Skeletal muscle satellite cell (primary cell): Measurements from ENCODE around the gene PDGFD.

Experiments used
- H3K27me3 ChIP-seq: 2 replicates; pipeline ENCODE4 v1.7.0; 2013; ENCODE audit warnings: low read length; ENCODE audit not compliant: control insufficient read depth, insufficient read depth
- H3K36me3 ChIP-seq: 2 replicates; pipeline ENCODE4 v1.7.0; 2013; ENCODE audit warnings: mild to moderate bottlenecking, control low read depth, low read length; ENCODE audit not compliant: insufficient read depth
- H3K4me1 ChIP-seq: 2 replicates; pipeline ENCODE4 v1.7.0; 2013; ENCODE audit warnings: low read length; ENCODE audit not compliant: control insufficient read depth, insufficient read depth
- H3K4me2 ChIP-seq: 2 replicates; pipeline ENCODE4 v1.7.0; 2013; ENCODE audit warnings: mild to moderate bottlenecking, low read length
- H3K4me3 ChIP-seq: 2 replicates; pipeline ENCODE4 v1.7.0; 2013; ENCODE audit warnings: low read length
- H3K9ac ChIP-seq: 2 replicates; pipeline ENCODE4 v1.7.0; 2013; ENCODE audit warnings: mild to moderate bottlenecking, low read depth, low read length, moderate library complexity
- H3K9me3 ChIP-seq: replicated peaks from 2 replicates; pipeline ENCODE4 v1.7.0; 2013; ENCODE audit warnings: mild to moderate bottlenecking, control low read depth, low read length

The PDGFD gene

DNA sequence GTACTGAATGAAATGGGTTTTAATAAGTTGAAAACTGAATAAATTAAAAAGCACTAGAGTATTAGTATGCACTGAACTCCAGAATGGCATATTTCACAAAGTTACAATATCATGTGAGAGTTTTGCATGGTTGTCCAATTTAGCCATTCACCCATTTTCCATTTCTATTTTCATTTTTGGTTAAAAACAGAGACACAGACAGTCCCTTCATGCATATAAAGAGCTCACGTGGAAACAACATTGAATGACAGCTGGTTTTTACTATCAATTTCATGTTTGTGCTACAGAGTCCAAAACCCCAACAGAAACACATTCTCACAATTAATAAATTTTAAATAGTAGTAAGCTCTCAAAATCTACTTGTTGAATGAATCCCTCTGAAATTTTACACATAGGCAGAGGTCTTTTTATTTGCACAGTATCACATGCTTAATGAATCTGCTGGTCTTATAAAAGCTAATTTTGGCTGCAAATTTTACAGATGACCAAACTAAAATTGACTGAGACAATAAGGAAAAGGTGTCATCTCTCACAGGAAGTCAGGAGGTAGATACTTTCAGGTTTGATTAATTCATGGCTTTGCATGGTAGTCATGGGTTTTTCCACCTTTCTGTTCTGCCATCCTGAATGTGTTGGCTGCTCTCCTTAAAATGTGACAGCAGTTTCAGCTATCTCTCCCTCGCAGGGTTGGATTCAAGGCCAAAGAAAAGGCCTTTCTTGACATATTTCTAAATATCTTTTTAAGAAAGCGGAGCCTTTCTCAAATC is 148.1 kb downstream of the PDGFD start:
- Histone ChIP-seq H3K36me3 (no peaks in the 10 kb centered on the region), H3K9ac (no peak overlapping the region), H3K9me3 (no peaks in the 10 kb centered on the region), H3K4me2 (no peak overlapping the region), H3K4me1 (no peaks in the 10 kb centered on the region), H3K27me3 (no peaks in the 10 kb centered on the region), H3K4me3 (no peak overlapping the region)

DNA sequence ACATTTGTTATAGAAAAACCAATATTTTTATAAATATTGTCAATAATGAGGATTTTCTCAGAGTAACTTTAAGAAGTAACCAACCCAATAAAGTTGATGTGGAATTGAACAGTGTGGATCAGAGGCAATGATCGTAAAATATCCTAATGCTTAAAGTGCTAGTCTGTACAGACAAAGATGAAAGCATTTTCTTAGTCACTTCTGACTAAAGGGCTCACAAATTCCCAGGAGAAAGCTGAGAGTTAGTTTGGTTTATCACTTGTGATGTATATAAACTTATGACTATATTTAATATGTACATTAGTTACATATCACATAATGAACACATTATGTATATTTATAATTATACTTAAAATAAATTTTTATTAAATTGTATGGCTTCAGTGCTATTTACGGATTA is 152.9 kb downstream of the PDGFD start:
- Histone ChIP-seq H3K27me3 (no peaks in the 10 kb centered on the region), H3K9me3 (no peaks in the 10 kb centered on the region), H3K4me3 (no peak overlapping the region), H3K4me2 (no peak overlapping the region), H3K36me3 (no peaks in the 10 kb centered on the region), H3K4me1 (no peaks in the 10 kb centered on the region), H3K9ac (no peak overlapping the region)

DNA sequence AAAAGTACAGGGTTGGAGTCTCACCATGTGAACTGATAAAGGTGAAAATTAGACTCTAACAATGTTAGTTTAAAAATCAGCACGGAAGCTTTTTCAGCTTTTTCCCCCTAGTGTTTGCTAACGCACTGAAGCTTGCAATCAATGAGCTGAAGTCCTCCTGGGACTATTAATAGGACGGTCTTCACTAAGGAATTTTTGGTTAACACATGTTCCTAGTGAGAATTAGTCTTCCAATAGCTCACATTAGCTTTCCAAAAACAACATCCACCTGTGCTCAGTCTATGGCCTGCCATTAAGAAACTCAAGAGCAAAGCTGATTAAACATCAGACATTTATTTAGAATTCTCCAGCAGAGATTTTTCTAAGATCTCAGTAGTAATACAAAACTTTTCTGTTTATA is 154.2 kb downstream of the PDGFD start:
- Histone ChIP-seq H3K4me3 (no peak overlapping the region), H3K36me3 (no peaks in the 10 kb centered on the region)

DNA sequence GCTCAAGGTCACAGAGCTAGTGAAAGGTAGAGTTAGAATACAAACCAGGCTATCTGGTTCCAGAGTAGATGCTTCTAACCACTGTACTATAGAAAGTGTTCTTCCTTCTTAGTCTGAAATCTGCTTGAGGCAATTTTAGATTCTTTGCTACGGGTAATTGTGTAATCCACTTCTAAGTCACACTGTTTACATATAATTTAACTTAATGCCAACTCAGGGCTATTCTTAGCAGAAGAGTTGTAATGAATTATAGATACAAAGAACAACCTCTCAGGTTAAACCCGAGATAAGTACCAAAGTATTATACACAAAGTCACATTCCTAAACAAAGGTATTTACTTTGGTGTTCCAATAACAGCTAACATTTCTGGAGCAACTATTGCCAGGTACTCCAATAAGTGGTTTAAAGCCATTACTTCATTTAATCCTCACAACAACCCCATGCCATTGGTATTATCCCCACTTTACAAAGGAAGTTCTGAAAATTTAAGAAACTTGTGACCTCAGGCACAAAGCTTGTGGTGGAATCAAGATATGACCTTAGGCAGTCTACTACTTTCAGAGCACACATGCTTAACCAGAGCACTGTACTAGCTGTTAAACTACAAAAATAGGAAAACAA is 158.6 kb downstream of the PDGFD start:
- Histone ChIP-seq H3K9me3 (no peaks in the 10 kb centered on the region), H3K27me3 (no peaks in the 10 kb centered on the region), H3K36me3 (no peaks in the 10 kb centered on the region), H3K4me2 (no peak overlapping the region), H3K4me3 (no peak overlapping the region), H3K9ac (no peak overlapping the region), H3K4me1 (no peaks in the 10 kb centered on the region)

More for the DNA sequence above, 154.2 kb downstream of the PDGFD start:
- Histone ChIP-seq H3K4me2 (no peak overlapping the region), H3K9me3 (no peaks in the 10 kb centered on the region), H3K4me1 (no peaks in the 10 kb centered on the region), H3K27me3 (no peaks in the 10 kb centered on the region), H3K9ac (no peak overlapping the region)

DNA sequence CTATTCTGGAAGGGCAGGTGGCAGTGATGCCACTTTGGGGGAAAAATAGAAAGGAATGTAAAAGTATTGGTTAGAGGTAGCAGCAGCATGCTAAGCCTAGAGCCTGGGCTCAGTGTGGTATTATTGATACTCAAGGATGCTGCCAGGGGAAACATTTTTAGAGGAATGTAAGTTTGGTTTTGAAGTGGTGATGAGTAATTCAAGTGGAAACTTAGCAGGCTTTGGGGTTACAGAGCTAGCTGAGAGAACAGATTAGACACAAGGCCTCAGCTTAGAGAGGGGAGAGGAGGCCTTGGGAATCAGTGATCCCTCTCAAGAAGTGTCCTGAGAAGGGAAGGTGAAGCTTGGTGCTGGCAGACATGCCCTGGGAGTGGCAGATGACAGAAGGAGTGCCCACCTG is 160.5 kb downstream of the PDGFD start:
- H3K4me1 ChIP-seq, result no peaks in the 10 kb centered on the region
- no peaks in the 10 kb centered on the region for H3K27me3 ChIP-seq
- no peaks in the 10 kb centered on the region for H3K36me3 ChIP-seq
- H3K4me3 ChIP-seq, result no peak overlapping the region
- H3K4me2 ChIP-seq, result no peak overlapping the region
- H3K9me3 ChIP-seq, result no peaks in the 10 kb centered on the region
- H3K9ac ChIP-seq, result no peak overlapping the region

DNA sequence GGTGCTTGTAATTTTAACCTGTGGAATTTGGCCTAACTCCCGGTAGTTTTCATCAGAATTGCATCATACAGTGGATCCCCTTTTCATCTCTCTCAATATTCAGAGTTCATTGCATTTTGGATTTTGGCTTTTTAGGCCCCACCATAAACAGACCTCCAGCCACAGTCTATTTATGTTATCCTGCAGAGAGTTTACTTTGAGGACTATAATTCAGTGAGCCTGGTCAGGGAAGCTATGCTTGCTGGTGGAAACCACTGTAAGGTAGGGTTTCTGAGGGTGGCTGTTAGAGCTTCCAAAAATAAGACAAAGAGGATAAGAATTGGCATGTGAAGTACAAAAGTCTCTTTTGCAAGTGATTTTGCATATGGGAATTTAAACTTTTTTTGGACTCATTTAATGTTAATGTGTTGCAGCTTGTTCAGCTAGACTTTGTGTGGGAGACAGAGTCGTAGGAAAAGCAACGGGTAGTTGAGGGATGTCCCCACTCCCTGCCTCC is 162.3 kb downstream of the PDGFD start:
- H3K9me3 ChIP-seq, result no peaks in the 10 kb centered on the region

DNA sequence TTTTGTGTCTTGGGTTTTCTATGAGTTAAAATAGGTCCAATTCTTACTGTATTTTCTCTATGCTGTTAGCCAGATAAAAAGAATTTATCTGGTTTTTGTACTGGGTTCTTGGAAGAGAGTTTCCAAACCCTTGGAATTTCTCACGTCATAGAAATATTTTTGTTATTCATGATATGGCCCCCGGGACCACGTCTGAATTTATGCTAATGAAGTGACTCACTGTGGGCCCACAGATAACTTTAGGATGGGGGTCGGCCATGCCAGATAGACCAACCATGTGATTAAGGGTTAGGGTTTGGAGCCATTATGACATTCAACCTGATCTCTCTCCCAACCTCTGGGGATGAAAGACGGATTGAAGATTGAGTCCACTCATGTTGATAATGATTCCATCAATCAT is 163.1 kb downstream of the PDGFD start:
- Histone ChIP-seq H3K27me3 (no peaks in the 10 kb centered on the region), H3K4me2 (no peak overlapping the region), H3K4me3 (no peak overlapping the region), H3K9me3 (no peaks in the 10 kb centered on the region), H3K4me1 (no peaks in the 10 kb centered on the region), H3K9ac (no peak overlapping the region), H3K36me3 (no peaks in the 10 kb centered on the region)

More for the DNA sequence above, 162.3 kb downstream of the PDGFD start:
- Histone ChIP-seq H3K4me1 (no peaks in the 10 kb centered on the region), H3K4me3 (no peak overlapping the region), H3K36me3 (no peaks in the 10 kb centered on the region), H3K27me3 (no peaks in the 10 kb centered on the region), H3K9ac (no peak overlapping the region), H3K4me2 (no peak overlapping the region)

DNA sequence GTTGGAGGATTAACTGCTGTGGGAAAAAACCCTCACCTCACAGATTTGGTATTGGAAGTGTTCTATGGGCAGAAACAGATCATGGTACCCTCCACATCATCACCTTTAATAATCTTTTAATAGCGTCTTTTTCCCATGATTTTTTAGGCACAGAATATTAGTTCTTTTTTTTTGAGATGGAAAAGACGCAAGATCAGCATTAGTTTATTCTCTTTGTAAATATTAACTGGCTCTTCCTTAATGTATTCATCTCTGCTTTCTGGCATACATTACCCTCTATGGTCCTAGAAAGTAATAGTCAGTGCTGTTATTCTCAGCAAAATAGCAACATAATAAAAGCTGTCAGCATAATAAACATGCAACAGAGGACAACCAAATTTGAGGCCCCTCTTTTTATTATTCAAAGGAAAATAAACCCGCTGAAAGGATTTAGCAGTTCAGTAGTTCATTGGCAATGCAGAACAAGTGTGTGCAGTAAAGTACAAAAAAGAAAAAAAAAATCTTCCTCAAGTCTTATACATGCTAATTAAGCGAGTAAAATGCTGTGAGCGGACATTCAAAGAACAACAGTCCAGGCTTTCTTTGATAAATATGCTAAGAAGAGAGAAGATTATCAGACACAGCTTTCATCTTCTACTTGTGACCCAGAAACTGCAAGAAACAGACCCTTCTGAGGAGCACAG is 165.0 kb downstream of the PDGFD start:
- Histone ChIP-seq H3K4me3 (no peak overlapping the region), H3K36me3 (no peaks in the 10 kb centered on the region), H3K9ac (no peak overlapping the region), H3K9me3 (no peaks in the 10 kb centered on the region), H3K4me1 (no peaks in the 10 kb centered on the region), H3K4me2 (no peak overlapping the region), H3K27me3 (no peaks in the 10 kb centered on the region)

DNA sequence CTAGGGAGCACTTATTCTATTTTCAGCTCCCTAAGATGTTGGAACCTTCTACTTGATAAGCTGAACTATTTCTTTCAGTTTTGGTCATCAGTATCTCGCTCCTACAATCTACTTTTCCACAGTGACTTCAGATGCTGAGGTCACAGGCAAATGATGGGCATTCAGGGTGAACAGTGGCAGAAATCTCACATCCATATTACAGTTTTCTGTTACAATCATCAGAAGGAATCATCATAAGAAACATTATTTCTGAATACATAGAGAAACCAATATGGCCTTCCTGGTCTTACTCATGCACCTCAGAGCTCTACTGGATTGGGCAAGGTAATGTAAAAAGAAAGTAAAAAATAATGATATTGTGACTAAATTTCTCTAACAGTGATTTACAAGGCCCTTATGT is 166.9 kb downstream of the PDGFD start:
- H3K4me3 ChIP-seq, result no peak overlapping the region
- H3K27me3 ChIP-seq, result no peaks in the 10 kb centered on the region
- no peak overlapping the region for H3K4me2 ChIP-seq
- H3K9me3 ChIP-seq, result no peaks in the 10 kb centered on the region
- H3K36me3 ChIP-seq, result no peaks in the 10 kb centered on the region
- no peaks in the 10 kb centered on the region for H3K4me1 ChIP-seq
- H3K9ac ChIP-seq, result no peak overlapping the region

DNA sequence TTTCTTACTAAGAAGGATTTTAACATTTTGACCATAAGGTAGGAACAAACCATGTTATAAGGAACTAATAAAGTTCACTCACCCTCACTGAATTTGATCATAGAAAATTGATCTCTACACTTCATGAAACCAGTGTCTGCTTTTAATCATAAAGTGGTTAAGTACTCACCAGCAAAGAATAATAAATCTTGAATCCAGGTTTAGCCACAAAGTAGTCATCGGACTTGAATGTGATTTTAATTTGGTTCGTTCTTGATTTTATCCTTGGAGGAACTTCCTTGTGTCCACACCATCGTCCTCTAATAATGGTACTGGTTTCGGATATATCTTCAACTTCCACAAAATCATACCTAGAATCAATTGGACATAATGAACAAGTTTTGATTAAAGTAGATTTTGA is 168.1 kb downstream of the PDGFD start:
- H3K4me3 ChIP-seq, result no peak overlapping the region
- no peak overlapping the region for H3K9ac ChIP-seq
- no peaks in the 10 kb centered on the region for H3K9me3 ChIP-seq
- H3K4me2 ChIP-seq, result no peak overlapping the region
- no peaks in the 10 kb centered on the region for H3K4me1 ChIP-seq
- no peaks in the 10 kb centered on the region for H3K36me3 ChIP-seq
- no peaks in the 10 kb centered on the region for H3K27me3 ChIP-seq

DNA sequence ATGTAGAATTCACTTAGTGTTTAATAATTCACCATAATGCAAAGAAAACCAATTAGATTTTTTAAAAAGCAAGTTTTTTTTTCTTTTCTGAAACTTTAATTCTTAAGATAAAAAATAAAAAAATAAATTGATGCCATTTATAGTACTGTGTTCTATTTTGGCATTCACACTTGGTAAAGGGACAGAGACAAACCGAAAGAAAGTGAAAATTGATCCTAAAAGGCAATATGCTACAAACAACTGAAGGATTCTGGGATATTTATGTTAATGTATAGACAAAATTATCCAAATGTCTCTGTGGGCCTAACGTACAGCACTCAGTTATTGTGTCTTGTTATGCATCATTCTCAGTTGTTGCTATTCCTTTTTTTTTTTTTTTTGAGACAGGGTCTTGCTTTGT is 169.4 kb downstream of the PDGFD start:
- no peak overlapping the region for H3K4me3 ChIP-seq
- no peaks in the 10 kb centered on the region for H3K9me3 ChIP-seq
- H3K36me3 ChIP-seq, result no peaks in the 10 kb centered on the region
- H3K4me2 ChIP-seq, result no peak overlapping the region
- H3K4me1 ChIP-seq, result no peaks in the 10 kb centered on the region
- no peak overlapping the region for H3K9ac ChIP-seq
- H3K27me3 ChIP-seq, result no peaks in the 10 kb centered on the region
